HepG2 (cell line): ENCODE data around the gene TFB1M. TPM values are rescaled to one million over a fixed set of nuclear protein-coding genes. Genes with fewer than 3 reads are reported as not detected.

Experiments used
- ADNP ChIP-seq: sonication (generic); formaldehyde crosslinking; IDR thresholded peaks from 2 replicates; pipeline ENCODE4 v1.4.0; 2020; ENCODE audit warnings: missing genetic modification reagents
- KDM6A ChIP-seq: IDR thresholded peaks from 2 replicates; pipeline ENCODE4 v1.6.1; 2016; ENCODE audit warnings: low read depth
- MLX ChIP-seq: IDR thresholded peaks from 2 replicates; pipeline ENCODE4 v1.6.1; 2016
- MTF1 ChIP-seq: sonication (generic); formaldehyde crosslinking; IDR thresholded peaks from 2 replicates; pipeline ENCODE4 v1.5.0; 2020; ENCODE audit warnings: missing genetic modification reagents
- NRL ChIP-seq: sonication (generic); formaldehyde crosslinking; IDR thresholded peaks from 2 replicates; pipeline ENCODE4 v1.5.0; 2020; ENCODE audit warnings: missing genetic modification reagents, mild to moderate bottlenecking, moderate library complexity, borderline replicate concordance
- SAP130 ChIP-seq: IDR thresholded peaks from 2 replicates; pipeline ENCODE4 v1.6.1; 2016; ENCODE audit warnings: low read depth
- SIN3A ChIP-seq: IDR thresholded peaks from 2 replicates; pipeline ENCODE4 v1.6.1; 2011; ENCODE audit warnings: low read depth, mild to moderate bottlenecking, control low read depth, low read length, borderline replicate concordance
- SP140L ChIP-seq: sonication (generic); formaldehyde crosslinking; IDR thresholded peaks from 2 replicates; pipeline ENCODE4 v1.4.0; 2020; ENCODE audit warnings: missing genetic modification reagents, borderline replicate concordance
- ZFP36L2 ChIP-seq: sonication (generic); formaldehyde crosslinking; IDR thresholded peaks from 2 replicates; pipeline ENCODE4 v1.4.0; 2020; ENCODE audit warnings: missing genetic modification reagents
- ZNF101 ChIP-seq: sonication (generic); formaldehyde crosslinking; IDR thresholded peaks from 2 replicates; pipeline ENCODE4 v1.4.0; 2020; ENCODE audit warnings: mild to moderate bottlenecking, low read depth, missing genetic modification reagents, borderline replicate concordance
- ZNF136 ChIP-seq: sonication (generic); formaldehyde crosslinking; IDR thresholded peaks from 2 replicates; pipeline ENCODE4 v1.8.1; 2022; ENCODE audit warnings: low read depth, mild to moderate bottlenecking, moderate library complexity, missing genetic modification reagents
- ZNF460 ChIP-seq: sonication (generic); formaldehyde crosslinking; IDR thresholded peaks from 2 replicates; pipeline ENCODE4 v1.5.1; 2020; ENCODE audit warnings: missing genetic modification reagents, mild to moderate bottlenecking, borderline replicate concordance
- ZNF543 ChIP-seq: sonication (generic); formaldehyde crosslinking; IDR thresholded peaks from 2 replicates; pipeline ENCODE4 v1.4.0; 2020; ENCODE audit warnings: mild to moderate bottlenecking, missing genetic modification reagents
- polyA plus RNA-seq, 8 experiments: library from polyadenylated mRNA; depleted of rRNA in 3 of 8; stranded (reverse) in 7 of 8; unstranded in 1 of 8; fragments of >200 nt; fragmentation: Illumina TruSeq in 4 of 8; extraction: Trizol in 4 of 8; gene quantifications; 2 replicates each; pipeline versions ENCODE4 v1.2.1 to v1.2.3, GENCODE V29; 2011 to 2016; ENCODE audit warnings: low read depth in 4 of 8, missing spikeins in 1 of 8, mixed read lengths in 1 of 8; ENCODE audit not compliant: insufficient read depth in 1 of 8
- total RNA-seq, 5 experiments: library from RNA; depleted of rRNA; stranded (reverse); fragments of >200 nt; fragmentation: Illumina TruSeq; extraction: Trizol; gene quantifications; 2 replicates each; pipeline ENCODE4 v1.2.3, GENCODE V29; 2016; ENCODE audit warnings: low read depth in 1 of 5
- TF ChIP-seq, protein P1 (sequence below): sonication (generic); formaldehyde crosslinking; IDR thresholded peaks from 2 replicates; pipeline ENCODE4 v1.4.0; 2020; ENCODE audit warnings: missing genetic modification reagents
- TF ChIP-seq, protein P2 (sequence below): sonication (generic); formaldehyde crosslinking; IDR thresholded peaks from 2 replicates; pipeline ENCODE4 v1.5.0; 2020; ENCODE audit warnings: mild to moderate bottlenecking, missing genetic modification reagents
- TF ChIP-seq, protein P3 (sequence below), 2 experiments: sonication (generic) in 1 of 2; formaldehyde crosslinking in 1 of 2; IDR thresholded peaks; 2 replicates each; pipeline versions ENCODE4 v1.6.1 to v1.9.0; 2014 to 2022; ENCODE audit warnings: antibody characterized with exemption in 1 of 2, borderline replicate concordance in 1 of 2, inconsistent platforms in 1 of 2, low read depth in 1 of 2, missing genetic modification reagents in 1 of 2

The TFB1M gene
- total and polyA plus RNA-seq, 2 of the 13 experiments (the other 11 are each of a cell fraction or from before 2014, with no cell fraction given), result 91.4 to 122 TPM

- no peak for TF ChIP-seq ZNF460 (CRISPR knock-in tag)
- TF ChIP-seq ADNP (CRISPR knock-in tag), result no peak
- TF ChIP-seq NRL, result no peak; the same call in 1 of the 2 replicates
- TF ChIP-seq, protein P1, sequence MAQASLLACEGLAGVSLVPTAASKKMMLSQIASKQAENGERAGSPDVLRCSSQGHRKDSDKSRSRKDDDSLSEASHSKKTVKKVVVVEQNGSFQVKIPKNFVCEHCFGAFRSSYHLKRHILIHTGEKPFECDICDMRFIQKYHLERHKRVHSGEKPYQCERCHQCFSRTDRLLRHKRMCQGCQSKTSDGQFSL (CRISPR knock-in tag), result peak; percentile 89; the same call in 1 of the 2 replicates
- TF ChIP-seq ZNF136 (CRISPR knock-in tag), result no peak; the same call in none of the 2 replicates
- TF ChIP-seq, protein P2, sequence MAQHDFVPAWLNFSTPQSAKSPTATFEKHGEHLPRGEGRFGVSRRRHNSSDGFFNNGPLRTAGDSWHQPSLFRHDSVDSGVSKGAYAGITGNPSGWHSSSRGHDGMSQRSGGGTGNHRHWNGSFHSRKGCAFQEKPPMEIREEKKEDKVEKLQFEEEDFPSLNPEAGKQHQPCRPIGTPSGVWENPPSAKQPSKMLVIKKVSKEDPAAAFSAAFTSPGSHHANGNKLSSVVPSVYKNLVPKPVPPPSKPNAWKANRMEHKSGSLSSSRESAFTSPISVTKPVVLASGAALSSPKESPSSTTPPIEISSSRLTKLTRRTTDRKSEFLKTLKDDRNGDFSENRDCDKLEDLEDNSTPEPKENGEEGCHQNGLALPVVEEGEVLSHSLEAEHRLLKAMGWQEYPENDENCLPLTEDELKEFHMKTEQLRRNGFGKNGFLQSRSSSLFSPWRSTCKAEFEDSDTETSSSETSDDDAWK (CRISPR knock-in tag), result no peak
- TF ChIP-seq, protein P3, sequence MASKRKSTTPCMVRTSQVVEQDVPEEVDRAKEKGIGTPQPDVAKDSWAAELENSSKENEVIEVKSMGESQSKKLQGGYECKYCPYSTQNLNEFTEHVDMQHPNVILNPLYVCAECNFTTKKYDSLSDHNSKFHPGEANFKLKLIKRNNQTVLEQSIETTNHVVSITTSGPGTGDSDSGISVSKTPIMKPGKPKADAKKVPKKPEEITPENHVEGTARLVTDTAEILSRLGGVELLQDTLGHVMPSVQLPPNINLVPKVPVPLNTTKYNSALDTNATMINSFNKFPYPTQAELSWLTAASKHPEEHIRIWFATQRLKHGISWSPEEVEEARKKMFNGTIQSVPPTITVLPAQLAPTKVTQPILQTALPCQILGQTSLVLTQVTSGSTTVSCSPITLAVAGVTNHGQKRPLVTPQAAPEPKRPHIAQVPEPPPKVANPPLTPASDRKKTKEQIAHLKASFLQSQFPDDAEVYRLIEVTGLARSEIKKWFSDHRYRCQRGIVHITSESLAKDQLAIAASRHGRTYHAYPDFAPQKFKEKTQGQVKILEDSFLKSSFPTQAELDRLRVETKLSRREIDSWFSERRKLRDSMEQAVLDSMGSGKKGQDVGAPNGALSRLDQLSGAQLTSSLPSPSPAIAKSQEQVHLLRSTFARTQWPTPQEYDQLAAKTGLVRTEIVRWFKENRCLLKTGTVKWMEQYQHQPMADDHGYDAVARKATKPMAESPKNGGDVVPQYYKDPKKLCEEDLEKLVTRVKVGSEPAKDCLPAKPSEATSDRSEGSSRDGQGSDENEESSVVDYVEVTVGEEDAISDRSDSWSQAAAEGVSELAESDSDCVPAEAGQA (IDR thresholded peaks at IDR 0.05; ENCODE audit: low read depth), result no peak; the same call in 1 of the 2 replicates
- TF ChIP-seq, protein P3 (CRISPR knock-in tag; IDR thresholded peaks at IDR 0.05; ENCODE audit: borderline replicate concordance), result 0 out of 2 replicates have a peak, but pooled peaks have one; percentile 78
- peak; percentile 50; the same call in 1 of the 2 replicates for TF ChIP-seq SIN3A
- no peak for TF ChIP-seq MLX (CRISPR knock-in tag)
- 0 out of 2 replicates have a peak, but pooled peaks have one; percentile 57 for TF ChIP-seq ZNF101 (CRISPR knock-in tag)
- peak; percentile 88 for TF ChIP-seq SAP130 (CRISPR knock-in tag)
- TF ChIP-seq KDM6A, result no peak
- no peak; the same call in none of the 2 replicates for TF ChIP-seq SP140L (CRISPR knock-in tag)
- 0 out of 2 replicates have a peak, but pooled peaks have one; percentile 62 for TF ChIP-seq MTF1 (CRISPR knock-in tag)
- TF ChIP-seq ZFP36L2 (CRISPR knock-in tag), result no peak; the same call in 1 of the 2 replicates
- peak; percentile 78; the same call in 1 of the 2 replicates for TF ChIP-seq ZNF543 (CRISPR knock-in tag)
Observed at GRCh38 chr6:155314092-155314772, at the start of gene TFB1M (continued).
